Transverse colon (tissue), 1 donor: ENCODE measurements around the gene RNF150.

Experiments used
- EP300 ChIP-seq: sonication (generic); formaldehyde crosslinking; IDR thresholded peaks from one replicate; pipeline ENCODE4 v1.6.1; 2017; ENCODE audit warnings: antibody characterized with exemption, low read depth
- POLR2A ChIP-seq: fragments of 450-650 bp; IDR thresholded peaks from one replicate; pipeline ENCODE4 v1.6.1; 2016; ENCODE audit warnings: antibody characterized with exemption, mild to moderate bottlenecking, moderate library complexity

DNA sequence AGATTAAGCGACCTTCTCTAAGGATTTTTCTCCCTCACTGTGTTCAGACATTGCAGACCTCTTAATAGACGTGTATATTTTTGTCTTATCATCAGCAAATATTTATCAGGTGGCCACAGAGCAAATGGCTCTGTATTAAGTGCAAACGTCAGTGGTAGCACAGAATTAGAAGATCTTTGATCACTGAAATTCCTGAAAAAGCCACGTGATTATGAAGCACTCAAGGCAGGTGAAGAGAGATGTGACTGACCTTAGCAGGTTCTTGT, 271.2 kb downstream of the RNF150 start:
- TF ChIP-seq EP300 (no peak), POLR2A (no peak)
